GM12878 (cell line): ENCODE results near the gene P3H3. TPM values are rescaled to one million over a fixed set of nuclear protein-coding genes. Genes with fewer than 3 reads are reported as not detected.

Experiments
- ATAC-seq: fragments of 200-7000 bp; cut with Tn5 transposase; 3 replicates; pipeline ENCODE4 v1.9.1; 2020; ENCODE audit warnings: mild to moderate bottlenecking, moderate library complexity
- BruUV-seq: library from RNA; stranded (reverse); fragments of 400-500 nt; replicated peaks from 2 replicates; lab custom pipeline; 2021; lab: Mats Ljungman, UMichigan
- CTCF ChIA-PET: fragments of 300-600 bp; sonication (Branson Sonifier 250); formaldehyde crosslinking; extraction: SDS; loops from one replicate; lab custom pipeline; 2021; ENCODE audit warnings: inconsistent platforms; lab: Yijun Ruan, JAX
- POLR2A ChIA-PET: fragments of 350-600 bp; formaldehyde crosslinking; extraction: SDS; loops from one replicate; lab custom pipeline; 2021; ENCODE audit warnings: inconsistent platforms; lab: Charles Lee
- RAD21 ChIA-PET: fragments of 300-600 bp; sonication (Branson Sonifier 250); formaldehyde crosslinking; loops from one replicate; lab custom pipeline; 2023; ENCODE audit warnings: antibody characterized with exemption; ENCODE audit not compliant: unreplicated experiment; lab: Charles Lee
- SMC1A ChIA-PET: fragments of 300-600 bp; sonication (Branson Sonifier 250); formaldehyde crosslinking; loops from one replicate; lab custom pipeline; 2023; ENCODE audit not compliant: unreplicated experiment, uncharacterized antibody; lab: Charles Lee
- DNase-seq: peaks from one replicate; pipeline ENCODE4 v3.0.0-alpha.2; 2011; ENCODE audit warnings: low read depth, low spot score
- FAIRE-seq: peaks from 3 replicates; lab custom pipeline; 2011; peaks lifted over from hg19 to GRCh38; lab: Jason Lieb, UNC
- H2AFZ ChIP-seq: 2 replicates; pipeline ENCODE4 v1.6.0; 2011; ENCODE audit warnings: low read depth, low read length, control low read depth; ENCODE audit not compliant: control insufficient read depth
- H3K27ac ChIP-seq: 2 replicates; pipeline ENCODE4 v1.5.1; 2011; ENCODE audit warnings: control low read depth; ENCODE audit not compliant: control insufficient read depth, insufficient read depth
- H3K27me3 ChIP-seq, 2 experiments: replicated peaks in 1 of 2; 2 replicates each; pipeline versions ENCODE4 v1.6.0 to v1.6.1; 2011; ENCODE audit warnings: low read length in 1 of 2; ENCODE audit not compliant: control insufficient read depth in 2 of 2, insufficient read depth in 2 of 2
- H3K36me3 ChIP-seq, 2 experiments: 2 replicates each; pipeline ENCODE4 v1.5.1; 2011; ENCODE audit warnings: low read length in 1 of 2; ENCODE audit not compliant: control insufficient read depth in 2 of 2, insufficient read depth in 2 of 2
- H3K4me1 ChIP-seq: 2 replicates; pipeline ENCODE4 v1.6.1; 2011; ENCODE audit warnings: mild to moderate bottlenecking, low read length, moderate library complexity, mixed read lengths; ENCODE audit not compliant: control insufficient read depth, insufficient read depth
- H3K4me2 ChIP-seq: 2 replicates; pipeline ENCODE4 v1.6.0; 2011; ENCODE audit warnings: control low read depth; ENCODE audit not compliant: control insufficient read depth, insufficient read depth
- H3K4me3 ChIP-seq: fragments of 200-600 bp; sonication (generic); 2 replicates; pipeline ENCODE4 v1.5.1; 2016
- H3K79me2 ChIP-seq: 2 replicates; pipeline ENCODE4 v1.6.0; 2011; ENCODE audit warnings: low read length; ENCODE audit not compliant: control insufficient read depth, insufficient read depth
- H3K9ac ChIP-seq: 2 replicates; pipeline ENCODE4 v1.8.0; 2011; ENCODE audit warnings: low read length, control low read depth, mixed read lengths; ENCODE audit not compliant: control insufficient read depth, insufficient read depth
- H3K9me3 ChIP-seq: replicated peaks from 3 replicates; pipeline ENCODE4 v1.5.1; 2011; ENCODE audit warnings: mild to moderate bottlenecking, low read length; ENCODE audit not compliant: control insufficient read depth, insufficient read depth
- H4K20me1 ChIP-seq: 2 replicates; pipeline ENCODE4 v1.6.0; 2011; ENCODE audit not compliant: control insufficient read depth, insufficient read depth
- BACH1 ChIP-seq: fragments of 450-650 bp; IDR thresholded peaks from 2 replicates; pipeline ENCODE4 v1.6.1; 2017; ENCODE audit warnings: mild to moderate bottlenecking, borderline replicate concordance
- BRCA1 ChIP-seq: IDR thresholded peaks from 2 replicates; pipeline ENCODE4 v1.6.1; 2011; ENCODE audit warnings: low read depth, low read length, improper control_type of control experiment
- CBFB ChIP-seq: IDR thresholded peaks from 2 replicates; pipeline ENCODE4 v1.6.1; 2016; ENCODE audit warnings: antibody characterized with exemption, low read depth
- CHD1 ChIP-seq: IDR thresholded peaks from 2 replicates; pipeline ENCODE4 v1.6.1; 2012; ENCODE audit warnings: low read depth, low read length, improper control_type of control experiment
- CREB1 ChIP-seq: IDR thresholded peaks from 2 replicates; pipeline ENCODE4 v1.6.1; 2012; ENCODE audit warnings: low read depth, mild to moderate bottlenecking, inconsistent platforms
- DPF2 ChIP-seq: fragments of 450-650 bp; IDR thresholded peaks from 2 replicates; pipeline ENCODE4 v1.6.1; 2017; ENCODE audit warnings: mild to moderate bottlenecking
- E2F4 ChIP-seq: IDR thresholded peaks from 2 replicates; pipeline ENCODE4 v1.6.1; 2012; ENCODE audit warnings: low read depth, low read length, improper control_type of control experiment
- HDGF ChIP-seq: fragments of 450-650 bp; IDR thresholded peaks from 2 replicates; pipeline ENCODE4 v1.6.1; 2016; ENCODE audit warnings: antibody characterized with exemption
- IRF3 ChIP-seq: fragments of 450-650 bp; IDR thresholded peaks from 2 replicates; pipeline ENCODE4 v1.6.1; 2014; ENCODE audit warnings: mild to moderate bottlenecking
- JUNB ChIP-seq: IDR thresholded peaks from 2 replicates; pipeline ENCODE4 v1.6.1; 2016; ENCODE audit warnings: antibody characterized with exemption, mild to moderate bottlenecking
- KLF5 ChIP-seq: fragments of 450-650 bp; IDR thresholded peaks from 2 replicates; pipeline ENCODE4 v1.6.1; 2014; ENCODE audit warnings: mild to moderate bottlenecking; ENCODE audit not compliant: partially characterized antibody
- MEF2A ChIP-seq: IDR thresholded peaks from 2 replicates; pipeline ENCODE4 v1.6.1; 2011; ENCODE audit warnings: low read depth, mild to moderate bottlenecking, low read length, moderate library complexity; ENCODE audit not compliant: insufficient read depth
- MXI1 ChIP-seq: fragments of 150-350 bp; IDR thresholded peaks from 2 replicates; pipeline ENCODE4 v1.6.1; 2011; ENCODE audit warnings: low read depth, mild to moderate bottlenecking, inconsistent platforms, low read length, improper control_type of control experiment
- PAX8 ChIP-seq: fragments of 450-650 bp; IDR thresholded peaks from 2 replicates; pipeline ENCODE4 v1.6.1; 2017; ENCODE audit warnings: mild to moderate bottlenecking, moderate library complexity
- POU2F2 ChIP-seq: IDR thresholded peaks from 3 replicates; pipeline ENCODE4 v1.6.1; 2011; ENCODE audit warnings: low read depth, mild to moderate bottlenecking, low read length, borderline replicate concordance
- RFX5 ChIP-seq: IDR thresholded peaks from 2 replicates; pipeline ENCODE4 v1.6.1; 2011; ENCODE audit warnings: low read depth, low read length, improper control_type of control experiment
- RUNX3 ChIP-seq: IDR thresholded peaks from 2 replicates; pipeline ENCODE4 v1.6.1; 2012; ENCODE audit warnings: low read length, inconsistent platforms
- ZBED1 ChIP-seq: IDR thresholded peaks from 2 replicates; pipeline ENCODE4 v1.6.1; 2016; ENCODE audit warnings: borderline replicate concordance
- ZNF207 ChIP-seq: fragments of 450-650 bp; IDR thresholded peaks from 2 replicates; pipeline ENCODE4 v1.6.1; 2014; ENCODE audit warnings: antibody characterized with exemption, mild to moderate bottlenecking, borderline replicate concordance
- WGBS: methylation state at CpG from one replicate; pipeline ENCODE4 v1.1.6; 2016; ENCODE audit warnings: low lambda C conversion rate; ENCODE audit not compliant: insufficient replicate concordance, insufficient coverage; ENCODE audit errors: missing lambda C conversion rate; 5-methylcytosine and 5-hydroxymethylcytosine counted together
- in situ Hi-C: fragments of 300-500 bp; cut with MboI; formaldehyde crosslinking; loops from 9 replicates; pipeline ENCODE4 v1.14.3; 2018; ENCODE audit warnings: mixed read lengths
- intact Hi-C: fragments of 100-400 bp; cut with micrococcal nuclease; formaldehyde crosslinking; loops from one replicate; pipeline ENCODE4 v1.14.2; 2022; ENCODE audit not compliant: unreplicated experiment
- polyA plus RNA-seq, 11 experiments: library from polyadenylated mRNA; depleted of rRNA in 4 of 11; unstranded in 6 of 11; stranded (reverse) in 5 of 11; fragments of >200 nt; fragmentation: Nextera tagmentation in 4 of 11; fragmentation: Illumina TruSeq in 1 of 11; extraction: Ambion mirVana in 4 of 11; extraction: Trizol in 1 of 11; gene quantifications; 1 replicate in 1 of 11; 2 replicates in 10 of 11; pipeline versions ENCODE4 v1.2.1 to v1.2.3, GENCODE V29; 2011 to 2016; ENCODE audit warnings: inconsistent platforms in 2 of 11, missing spikeins in 2 of 11, low read depth in 1 of 11
- total RNA-seq, 4 experiments: library from RNA; depleted of rRNA in 3 of 4; stranded (reverse); fragments of >200 nt in 3 of 4; fragmentation: Illumina TruSeq in 1 of 4; extraction: Trizol in 1 of 4; gene quantifications; 2 replicates each; pipeline versions ENCODE4 v1.2.1 to v1.2.3, GENCODE V29; 2013 to 2021
- TF ChIP-seq, protein P1 (sequence below): fragments of 450-650 bp; IDR thresholded peaks from 2 replicates; pipeline ENCODE4 v1.6.1; 2017; ENCODE audit warnings: mild to moderate bottlenecking

Gene P3H3
- total and polyA plus RNA-seq, 10 of the 15 experiments (the other 5 are each of a cell fraction or from before 2014, with no cell fraction given) = 0.03 to 0.21 (median 0.05) TPM; not detected in 7

- peak; percentile 99 for FAIRE-seq
- SMC1A ChIA-PET = interaction anchor here (0.6 to 5.0 kb wide), 18 partner anchors 11 to 407 kb away, joined by 3 to 42 read pairs (median 6); partner anchors contain the start of genes CD27, COPS7A, GNB3 and MLF2
- in situ Hi-C loops = no loop called here
- TF ChIP-seq KLF5 (peak; percentile 13), CHD1 (0 out of 2 replicates have a peak, but pooled peaks have one; percentile 57), POU2F2 (peak; percentile 80; the same call in 1 of the 3 replicates), CBFB (peak; percentile 56), DPF2 (peak; percentile 81), JUNB (no peak), CREB1 (peak; percentile 92), BRCA1 (peak; percentile 29; the same call in 1 of the 2 replicates), ZNF207 (no peak), MEF2A (no peak), IRF3 (peak; percentile 95), ZBED1 (no peak), HDGF (peak; percentile 12; the same call in 1 of the 2 replicates), MXI1 (peak; percentile 52; the same call in 1 of the 2 replicates), E2F4 (peak; percentile 100), RUNX3 (no peak), BACH1 (no peak), PAX8 (no peak), RFX5 (0 out of 2 replicates have a peak, but pooled peaks have one; percentile 47)
- TF ChIP-seq, protein P1, sequence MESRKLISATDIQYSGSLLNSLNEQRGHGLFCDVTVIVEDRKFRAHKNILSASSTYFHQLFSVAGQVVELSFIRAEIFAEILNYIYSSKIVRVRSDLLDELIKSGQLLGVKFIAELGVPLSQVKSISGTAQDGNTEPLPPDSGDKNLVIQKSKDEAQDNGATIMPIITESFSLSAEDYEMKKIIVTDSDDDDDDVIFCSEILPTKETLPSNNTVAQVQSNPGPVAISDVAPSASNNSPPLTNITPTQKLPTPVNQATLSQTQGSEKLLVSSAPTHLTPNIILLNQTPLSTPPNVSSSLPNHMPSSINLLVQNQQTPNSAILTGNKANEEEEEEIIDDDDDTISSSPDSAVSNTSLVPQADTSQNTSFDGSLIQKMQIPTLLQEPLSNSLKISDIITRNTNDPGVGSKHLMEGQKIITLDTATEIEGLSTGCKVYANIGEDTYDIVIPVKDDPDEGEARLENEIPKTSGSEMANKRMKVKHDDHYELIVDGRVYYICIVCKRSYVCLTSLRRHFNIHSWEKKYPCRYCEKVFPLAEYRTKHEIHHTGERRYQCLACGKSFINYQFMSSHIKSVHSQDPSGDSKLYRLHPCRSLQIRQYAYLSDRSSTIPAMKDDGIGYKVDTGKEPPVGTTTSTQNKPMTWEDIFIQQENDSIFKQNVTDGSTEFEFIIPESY = no peak
Measured at GRCh38 chr12:6851153-6851920, 23.1 kb downstream of the P3H3 start, which contains the start of gene CDCA3. Gene CDCA3, minus strand, starts transcription at chr12:6851286. Its CDS starts 334 bp downstream, at chr12:6850952.

More at GRCh38 chr12:6851153-6851920, 23.1 kb downstream of the P3H3 start, which contains the start of gene CDCA3:
- Histone ChIP-seq H4K20me1 (no peaks in the 10 kb centered on the region), H3K4me2 (peak within 1 kb of the TSS; percentile 96), H3K9me3 (no peaks in the 10 kb centered on the region), H2AFZ (peak within 1 kb of the TSS; percentile 97), H3K79me2 (peaks cover 41% of the 10 kb centered on the region), H3K36me3 (peaks cover 6 to 15% of the 10 kb centered on the region in 2 experiments), H3K27me3 (no peaks in the 10 kb centered on the region), H3K27ac (peak within 1 kb of the TSS; percentile 84), H3K9ac (peak within 1 kb of the TSS; percentile 71), H3K4me3 (peak within 1 kb of the TSS; percentile 60), H3K4me1 (peaks cover 28% of the 10 kb centered on the region)
- peak; percentile 81 for ATAC-seq
- peak; percentile 99 for DNase-seq
- ChIA-PET POLR2A (interaction anchor here (0.6 to 8.9 kb wide), 37 partner anchors 9 to 257 kb away, joined by 3 to 84 read pairs (median 4); partner anchors contain the start of genes C12orf57, C1RL, COPS7A and LAG3), CTCF (interaction anchor here (0.9 to 9.9 kb wide), 16 partner anchors 17 to 314 kb away, joined by 3 to 173 read pairs (median 4); partner anchors contain the start of genes C1RL, COPS7A, MLF2 and PTPN6), RAD21 (interaction anchor here (0.6 to 5.6 kb wide), 24 partner anchors 9 to 319 kb away, joined by 3 to 42 read pairs (median 4); partner anchors contain the start of genes C12orf57, COPS7A, LPAR5 and MLF2)
- WGBS = under 1% methylated on average over 37 of the region's 37 CpGs
- no TSS peak for BruUV-seq
- intact Hi-C loops = loop anchor here (5.0 kb wide), 1 partner anchor 164 kb away; the partner anchor contains the start of gene ZNF384
